Tibial nerve (tissue), 4 donors: ENCODE measurements around the gene AADACL4.

Experiments
- EP300 ChIP-seq, 2 donors: sonication (generic); formaldehyde crosslinking; IDR thresholded peaks; one replicate each; pipeline ENCODE4 v1.6.1; 2017; ENCODE audit warnings: antibody characterized with exemption in 2 of 2, mild to moderate bottlenecking in 1 of 2
- POLR2A ChIP-seq, 2 donors: fragments of 450-650 bp; IDR thresholded peaks; one replicate each; pipeline ENCODE4 v1.6.1; 2017; ENCODE audit warnings: antibody characterized with exemption in 2 of 2, mild to moderate bottlenecking in 2 of 2, moderate library complexity in 2 of 2
- TF ChIP-seq, protein P1 (sequence below), 5 experiments: fragments of 200-600 bp in 3 of 5; fragments of 450-650 bp in 2 of 5; sonication (generic) in 3 of 5; IDR thresholded peaks; one replicate each; pipeline ENCODE4 v1.5.1; 2016 to 2019; ENCODE audit warnings: antibody characterized with exemption in 5 of 5, mild to moderate bottlenecking in 3 of 5, moderate library complexity in 2 of 5

DNA sequence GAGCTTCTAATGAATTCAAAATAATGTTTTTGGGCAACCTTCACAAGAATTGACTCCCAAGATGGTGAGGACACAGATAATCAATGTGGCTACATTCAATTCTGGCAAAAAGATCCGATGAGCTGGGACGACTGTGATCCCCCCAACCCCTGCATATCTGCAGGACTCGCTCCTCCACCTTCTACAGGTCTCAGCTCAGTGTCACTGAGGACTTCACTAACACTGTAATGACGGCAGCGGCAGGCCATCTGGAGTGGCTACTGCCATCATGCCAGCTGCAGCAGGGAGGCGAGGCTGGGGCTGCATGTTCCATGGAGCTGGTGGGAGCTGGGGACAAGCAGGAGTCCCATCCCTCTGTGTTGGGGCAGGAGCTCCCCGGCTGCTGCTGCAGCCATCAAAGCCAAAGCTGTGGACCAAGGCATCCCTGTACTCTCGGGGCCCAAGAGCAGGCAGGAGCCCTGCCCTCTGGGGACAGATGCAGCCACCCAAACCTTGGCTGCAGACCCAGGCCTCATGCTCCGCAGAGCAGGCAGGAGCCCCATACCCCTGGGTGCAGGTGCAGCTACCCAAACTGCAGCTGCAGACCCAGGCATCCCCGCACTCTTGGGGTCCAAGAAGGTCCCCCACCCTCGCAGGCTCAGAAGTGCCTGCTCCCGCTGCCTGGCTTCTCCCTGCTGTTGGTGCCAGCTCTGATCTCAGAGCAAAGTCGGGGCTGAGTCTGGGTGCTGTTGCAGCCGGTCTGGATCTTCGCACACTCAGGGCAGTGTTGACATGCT lies 13.7 kb upstream of the AADACL4 start:
- TF ChIP-seq, protein P1, sequence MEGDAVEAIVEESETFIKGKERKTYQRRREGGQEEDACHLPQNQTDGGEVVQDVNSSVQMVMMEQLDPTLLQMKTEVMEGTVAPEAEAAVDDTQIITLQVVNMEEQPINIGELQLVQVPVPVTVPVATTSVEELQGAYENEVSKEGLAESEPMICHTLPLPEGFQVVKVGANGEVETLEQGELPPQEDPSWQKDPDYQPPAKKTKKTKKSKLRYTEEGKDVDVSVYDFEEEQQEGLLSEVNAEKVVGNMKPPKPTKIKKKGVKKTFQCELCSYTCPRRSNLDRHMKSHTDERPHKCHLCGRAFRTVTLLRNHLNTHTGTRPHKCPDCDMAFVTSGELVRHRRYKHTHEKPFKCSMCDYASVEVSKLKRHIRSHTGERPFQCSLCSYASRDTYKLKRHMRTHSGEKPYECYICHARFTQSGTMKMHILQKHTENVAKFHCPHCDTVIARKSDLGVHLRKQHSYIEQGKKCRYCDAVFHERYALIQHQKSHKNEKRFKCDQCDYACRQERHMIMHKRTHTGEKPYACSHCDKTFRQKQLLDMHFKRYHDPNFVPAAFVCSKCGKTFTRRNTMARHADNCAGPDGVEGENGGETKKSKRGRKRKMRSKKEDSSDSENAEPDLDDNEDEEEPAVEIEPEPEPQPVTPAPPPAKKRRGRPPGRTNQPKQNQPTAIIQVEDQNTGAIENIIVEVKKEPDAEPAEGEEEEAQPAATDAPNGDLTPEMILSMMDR (IDR thresholded peaks at IDR 0.05), result no peak
- TF ChIP-seq POLR2A (IDR thresholded peaks at IDR 0.05) (no peak), EP300 (IDR thresholded peaks at IDR 0.05) (no peak)
